Activated naive CD4-positive, alpha-beta T cell treated with anti-CD3 and anti-CD28 coated beads, Interleukin-2, amount 50 U/mL, for 16 hours (primary cell): ENCODE measurements around the gene IMPG2.
"Not testable (repeated sequence)": the region's sequence is repeated elsewhere in the genome, so short reads cannot be mapped to it uniquely, and the experiment has no call there.

Experiments
- DNase-seq: peaks from one replicate; pipeline ENCODE4 v3.0.0-alpha.2; 2020

Gene IMPG2

GRCh38 chr3:101320475-101320874, at the start of gene IMPG2:
Gene IMPG2 (minus strand): TSS chr3:101320575. CDS start chr3:101320372, 203 bp downstream.
- no peak for DNase-seq

GRCh38 chr3:101362406-101362805, 42.0 kb upstream of the IMPG2 start:
- DNase-seq, result no peak

GRCh38 chr3:101351829-101352228, 31.5 kb upstream of the IMPG2 start:
- no peak for DNase-seq

- no peak for DNase-seq
Measured at GRCh38 chr3:101340591-101340990, 20.2 kb upstream of the IMPG2 start.

- DNase-seq, result no peak
Measured at GRCh38 chr3:101333883-101334282, 13.5 kb upstream of the IMPG2 start.

- no peak for DNase-seq
Measured at GRCh38 chr3:101329016-101329673, 8.8 kb upstream of the IMPG2 start.

- no peak for DNase-seq
Measured at GRCh38 chr3:101325393-101326134, 5.2 kb upstream of the IMPG2 start.

GRCh38 chr3:101319531-101319930, 844 bp downstream of the IMPG2 start:
- no peak for DNase-seq

GRCh38 chr3:101312545-101312944, 7.8 kb downstream of the IMPG2 start:
- no peak for DNase-seq

- no peak for DNase-seq
Measured at GRCh38 chr3:101311676-101312075, 8.7 kb downstream of the IMPG2 start.

GRCh38 chr3:101310978-101311375, 9.4 kb downstream of the IMPG2 start:
- DNase-seq, result no peak

GRCh38 chr3:101308147-101308772, 12.1 kb downstream of the IMPG2 start:
- DNase-seq, result not testable (repeated sequence)

- no peak for DNase-seq
Measured at GRCh38 chr3:101303836-101304235, 16.5 kb downstream of the IMPG2 start.

- DNase-seq, result no peak
Measured at GRCh38 chr3:101303089-101303731, 17.2 kb downstream of the IMPG2 start.

GRCh38 chr3:101300073-101300472, 20.3 kb downstream of the IMPG2 start:
- DNase-seq, result no peak

- no peak for DNase-seq
Measured at GRCh38 chr3:101292027-101292426, 28.3 kb downstream of the IMPG2 start.

GRCh38 chr3:101288294-101288693, 32.1 kb downstream of the IMPG2 start:
- no peak for DNase-seq

GRCh38 chr3:101284757-101285156, 35.6 kb downstream of the IMPG2 start:
- no peak for DNase-seq

- no peak for DNase-seq
Measured at GRCh38 chr3:101281521-101282030, 38.8 kb downstream of the IMPG2 start.

- DNase-seq, result no peak
Measured at GRCh38 chr3:101279765-101280385, 40.5 kb downstream of the IMPG2 start.

- DNase-seq, result no peak
Measured at GRCh38 chr3:101279162-101279561, 41.2 kb downstream of the IMPG2 start.

GRCh38 chr3:101278727-101279126, 41.6 kb downstream of the IMPG2 start:
- no peak for DNase-seq

- DNase-seq, result no peak
Measured at GRCh38 chr3:101273608-101274007, 46.8 kb downstream of the IMPG2 start.
